ENCODE results near the gene KRTAP5-2. TPM values are rescaled to one million over a fixed set of nuclear protein-coding genes. Genes with fewer than 3 reads are reported as not detected.

Gene KRTAP5-2
- total RNA-seq, 2 donors from 2014 or later, result not detected

GRCh38 chr11:1631066-1631568 lies 33.0 kb upstream of the KRTAP5-2 start:
- DNase-seq, result no peak
- no peak overlapping the region for H3K27ac Mint-ChIP-seq
- no peaks in the 10 kb centered on the region for H3K36me3 ChIP-seq (ENCODE audit: control insufficient read depth, insufficient read depth, low read length)
- no peak overlapping the region for H3K9ac ChIP-seq (ENCODE audit: extremely low read depth, low read length, poor library complexity, severe bottlenecking)
- no peak overlapping the region for H3K4me3 ChIP-seq (ENCODE audit: low read length)
- peaks cover 2% of the 10 kb centered on the region for H3K4me1 Mint-ChIP-seq
- H3K27me3 Mint-ChIP-seq (ENCODE audit: insufficient read depth), result peaks cover 47% of the 10 kb centered on the region
- H3K4me1 ChIP-seq (ENCODE audit: control insufficient read depth, insufficient read depth, low read length), result no peaks in the 10 kb centered on the region
- no peaks in the 10 kb centered on the region for H3K9me3 ChIP-seq (ENCODE audit: control insufficient read depth, low read length)
- H3K27ac ChIP-seq (ENCODE audit: low read depth, low read length), result no peak overlapping the region
- TF ChIP-seq, protein P1, sequence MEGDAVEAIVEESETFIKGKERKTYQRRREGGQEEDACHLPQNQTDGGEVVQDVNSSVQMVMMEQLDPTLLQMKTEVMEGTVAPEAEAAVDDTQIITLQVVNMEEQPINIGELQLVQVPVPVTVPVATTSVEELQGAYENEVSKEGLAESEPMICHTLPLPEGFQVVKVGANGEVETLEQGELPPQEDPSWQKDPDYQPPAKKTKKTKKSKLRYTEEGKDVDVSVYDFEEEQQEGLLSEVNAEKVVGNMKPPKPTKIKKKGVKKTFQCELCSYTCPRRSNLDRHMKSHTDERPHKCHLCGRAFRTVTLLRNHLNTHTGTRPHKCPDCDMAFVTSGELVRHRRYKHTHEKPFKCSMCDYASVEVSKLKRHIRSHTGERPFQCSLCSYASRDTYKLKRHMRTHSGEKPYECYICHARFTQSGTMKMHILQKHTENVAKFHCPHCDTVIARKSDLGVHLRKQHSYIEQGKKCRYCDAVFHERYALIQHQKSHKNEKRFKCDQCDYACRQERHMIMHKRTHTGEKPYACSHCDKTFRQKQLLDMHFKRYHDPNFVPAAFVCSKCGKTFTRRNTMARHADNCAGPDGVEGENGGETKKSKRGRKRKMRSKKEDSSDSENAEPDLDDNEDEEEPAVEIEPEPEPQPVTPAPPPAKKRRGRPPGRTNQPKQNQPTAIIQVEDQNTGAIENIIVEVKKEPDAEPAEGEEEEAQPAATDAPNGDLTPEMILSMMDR (conservative IDR thresholded peaks at IDR 0.05), result no peak
- H3K27me3 ChIP-seq (ENCODE audit: control insufficient read depth, insufficient read depth, low read length, poor library complexity, severe bottlenecking), result peaks cover 25% of the 10 kb centered on the region
- WGBS, 2 experiments (ENCODE audit: insufficient coverage in 1 of 2, insufficient read length in 1 of 2), result 92 to 95% methylated on average over 12 to 13 of the region's 13 CpGs
- H3K36me3 Mint-ChIP-seq (ENCODE audit: low read depth), result no peaks in the 10 kb centered on the region
- H3K4me3 Mint-ChIP-seq, result no peak overlapping the region
- no peaks in the 10 kb centered on the region for H3K9me3 Mint-ChIP-seq

DNA sequence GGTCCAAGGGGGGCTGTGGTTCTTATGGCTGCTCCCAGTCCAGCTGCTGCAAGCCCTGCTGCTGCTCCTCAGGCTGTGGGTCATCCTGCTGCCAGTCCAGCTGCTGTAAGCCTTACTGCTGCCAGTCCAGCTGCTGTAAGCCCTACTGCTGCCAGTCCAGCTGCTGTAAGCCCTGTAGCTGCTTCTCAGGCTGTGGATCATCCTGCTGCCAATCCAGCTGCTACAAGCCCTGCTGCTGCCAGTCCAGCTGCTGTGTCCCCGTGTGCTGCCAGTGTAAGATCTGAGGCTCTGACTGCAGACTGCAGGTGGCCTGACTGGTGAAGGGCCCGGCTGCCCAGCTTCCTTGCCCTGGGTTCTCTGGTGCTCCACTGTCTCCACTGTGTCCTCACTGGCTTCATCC lies 32.2 kb upstream of the KRTAP5-2 start:
- Histone ChIP-seq H3K9ac (ENCODE audit: extremely low read depth, low read length, poor library complexity, severe bottlenecking) (no peak overlapping the region), H3K4me3 (ENCODE audit: low read length) (no peak overlapping the region), H3K4me1 (ENCODE audit: control insufficient read depth, insufficient read depth, low read length) (no peaks in the 10 kb centered on the region), H3K9me3 (ENCODE audit: control insufficient read depth, low read length) (no peaks in the 10 kb centered on the region), H3K27ac (ENCODE audit: low read depth, low read length) (no peak overlapping the region), H3K27me3 (ENCODE audit: control insufficient read depth, insufficient read depth, low read length, poor library complexity, severe bottlenecking) (peaks cover 25% of the 10 kb centered on the region), H3K36me3 (ENCODE audit: control insufficient read depth, insufficient read depth, low read length) (no peaks in the 10 kb centered on the region)
- Mint-ChIP-seq H3K4me1 (peaks cover 2% of the 10 kb centered on the region), H3K27ac (no peak overlapping the region), H3K4me3 (no peak overlapping the region), H3K27me3 (ENCODE audit: insufficient read depth) (peaks cover 45% of the 10 kb centered on the region), H3K9me3 (no peaks in the 10 kb centered on the region), H3K36me3 (ENCODE audit: low read depth) (no peaks in the 10 kb centered on the region)
- DNase-seq, result no peak
- 83 to 90% methylated on average over 2 of the region's 2 CpGs for WGBS, 2 experiments (ENCODE audit: insufficient coverage in 1 of 2, insufficient read length in 1 of 2)
- TF ChIP-seq, protein P1 (conservative IDR thresholded peaks at IDR 0.05), result no peak

GRCh38 chr11:1629326-1630185 lies 31.5 kb upstream of the KRTAP5-2 start, which contains the start of gene KRTAP5-5:
KRTAP5-5 (plus strand) TSS chr11:1629775; CDS start chr11:1629841, 66 bp downstream.
- Mint-ChIP-seq H3K4me1 (peaks cover 5% of the 10 kb centered on the region), H3K27me3 (ENCODE audit: insufficient read depth) (peaks cover 46% of the 10 kb centered on the region), H3K9me3 (no peaks in the 10 kb centered on the region), H3K36me3 (ENCODE audit: low read depth) (no peaks in the 10 kb centered on the region), H3K27ac (no peak within 1 kb of the TSS), H3K4me3 (no peak within 1 kb of the TSS)
- peaks cover 25% of the 10 kb centered on the region for H3K27me3 ChIP-seq (ENCODE audit: control insufficient read depth, insufficient read depth, low read length, poor library complexity, severe bottlenecking)
- no peaks in the 10 kb centered on the region for H3K9me3 ChIP-seq (ENCODE audit: control insufficient read depth, low read length)
- H3K4me1 ChIP-seq (ENCODE audit: control insufficient read depth, insufficient read depth, low read length), result no peaks in the 10 kb centered on the region
- no peak within 1 kb of the TSS for H3K27ac ChIP-seq (ENCODE audit: low read depth, low read length)
- H3K9ac ChIP-seq (ENCODE audit: extremely low read depth, low read length, poor library complexity, severe bottlenecking), result no peak within 1 kb of the TSS
- TF ChIP-seq, protein P1 (conservative IDR thresholded peaks at IDR 0.05), result no peak
- H3K4me3 ChIP-seq (ENCODE audit: low read length), result no peak within 1 kb of the TSS
- WGBS, 2 experiments (ENCODE audit: insufficient coverage in 1 of 2, insufficient read length in 1 of 2), result 90 to 92% methylated on average over 13 to 25 of the region's 26 CpGs
- DNase-seq, result no peak
- H3K36me3 ChIP-seq (ENCODE audit: control insufficient read depth, insufficient read depth, low read length), result no peaks in the 10 kb centered on the region

Measured in endodermal cell (in vitro differentiated cells).